Measurements from ENCODE around the gene KLHL33. TPM values are rescaled to one million over a fixed set of nuclear protein-coding genes. Genes with fewer than 3 reads are reported as not detected.

Gene KLHL33
- total RNA-seq, 1 donor from 2014 or later = 0.77 TPM

GRCh38 chr14:20418501-20418909 lies 17.5 kb downstream of the KLHL33 start:
- intact Hi-C loops (cut with micrococcal nuclease) = loop anchor here (10.0 kb wide), 1 partner anchor 186 kb away; no protein-coding TSS in a partner anchor
- ATAC-seq (no peak), DNase-seq (no peak)

GRCh38 chr14:20417250-20418186 lies 18.4 kb downstream of the KLHL33 start:
- intact Hi-C loops (cut with micrococcal nuclease) = loop anchor here (10.0 kb wide), 1 partner anchor 187 kb away; no protein-coding TSS in a partner anchor
- DNase-seq (no peak), ATAC-seq (no peak)

- no peak for ATAC-seq
- intact Hi-C loops (cut with micrococcal nuclease) = loop anchor here (10.0 kb wide), 1 partner anchor 189 kb away; no protein-coding TSS in a partner anchor
- no peak for DNase-seq
These were observed 19.7 kb downstream of the KLHL33 start for GRCh38 chr14:20416223-20416622.

GRCh38 chr14:20415782-20416206 lies 20.2 kb downstream of the KLHL33 start:
- ATAC-seq (no peak), DNase-seq (no peak)
- intact Hi-C loops (cut with micrococcal nuclease) = loop anchor here (10.0 kb wide), 1 partner anchor 189 kb away; no protein-coding TSS in a partner anchor

GRCh38 chr14:20413744-20414082 lies 22.3 kb downstream of the KLHL33 start:
- no peak for DNase-seq
- ATAC-seq = peak; percentile 34
- intact Hi-C loops (cut with micrococcal nuclease) = loop anchor here (10.0 kb wide), 1 partner anchor 191 kb away; no protein-coding TSS in a partner anchor

- peak; percentile 93 for DNase-seq
- ATAC-seq = peak; percentile 98
- intact Hi-C loops (cut with micrococcal nuclease) = loop anchor here (10.0 kb wide), 1 partner anchor 192 kb away; no protein-coding TSS in a partner anchor
These were observed 22.9 kb downstream of the KLHL33 start, which contains the start of gene TEP1 for GRCh38 chr14:20412876-20413743. TSS of gene TEP1 (minus strand) at chr14:20413501. CDS start at chr14:20408439, 5,062 bp downstream.

- peak; percentile 9 for ATAC-seq
- intact Hi-C loops (cut with micrococcal nuclease) = loop anchor here (10.0 kb wide), 1 partner anchor 192 kb away; no protein-coding TSS in a partner anchor
These were observed 23.6 kb downstream of the KLHL33 start for GRCh38 chr14:20412411-20412810.

GRCh38 chr14:20409226-20409625 lies 26.7 kb downstream of the KLHL33 start:
- ATAC-seq (no peak), DNase-seq (no peak)
- intact Hi-C loops (cut with micrococcal nuclease) = no loop called here

More at GRCh38 chr14:20412411-20412810, 23.6 kb downstream of the KLHL33 start:
- no peak for DNase-seq

- intact Hi-C loops (cut with micrococcal nuclease) = no loop called here
- ATAC-seq (no peak), DNase-seq (no peak)
These were observed 32.4 kb downstream of the KLHL33 start for GRCh38 chr14:20403521-20403920.

- no peak for ATAC-seq
- intact Hi-C loops (cut with micrococcal nuclease) = no loop called here
These were observed 34.9 kb downstream of the KLHL33 start for GRCh38 chr14:20400965-20401593.

GRCh38 chr14:20400589-20400964 lies 35.4 kb downstream of the KLHL33 start:
- ATAC-seq (no peak), DNase-seq (no peak)
- intact Hi-C loops (cut with micrococcal nuclease) = no loop called here

More at GRCh38 chr14:20400965-20401593, 34.9 kb downstream of the KLHL33 start:
- DNase-seq = no peak

- ATAC-seq (no peak), DNase-seq (no peak)
- intact Hi-C loops (cut with micrococcal nuclease) = no loop called here
These were observed 38.5 kb downstream of the KLHL33 start for GRCh38 chr14:20397511-20397910.

- intact Hi-C loops (cut with micrococcal nuclease) = no loop called here
- DNase-seq (no peak), ATAC-seq (no peak)
These were observed 44.5 kb downstream of the KLHL33 start for GRCh38 chr14:20391505-20391904.

- DNase-seq (no peak), ATAC-seq (no peak)
- intact Hi-C loops (cut with micrococcal nuclease) = no loop called here
These were observed 47.8 kb downstream of the KLHL33 start for GRCh38 chr14:20388159-20388558.

GRCh38 chr14:20387576-20387975 lies 48.4 kb downstream of the KLHL33 start:
- intact Hi-C loops (cut with micrococcal nuclease) = no loop called here
- DNase-seq (no peak), ATAC-seq (no peak)

GRCh38 chr14:20386276-20386855 lies 49.6 kb downstream of the KLHL33 start:
- ATAC-seq = no peak
- DNase-seq = no peak
- intact Hi-C loops (cut with micrococcal nuclease) = no loop called here

- no peak for DNase-seq
- ATAC-seq = no peak
- intact Hi-C loops (cut with micrococcal nuclease) = no loop called here
These were observed 51.1 kb downstream of the KLHL33 start for GRCh38 chr14:20384886-20385285.

GRCh38 chr14:20384321-20384720 lies 51.6 kb downstream of the KLHL33 start:
- intact Hi-C loops (cut with micrococcal nuclease) = no loop called here
- ATAC-seq (no peak), DNase-seq (no peak)

- intact Hi-C loops (cut with micrococcal nuclease) = no loop called here
- no peak for DNase-seq
- no peak for ATAC-seq
These were observed 52.3 kb downstream of the KLHL33 start for GRCh38 chr14:20383636-20384035.

All from left ventricle myocardium superior (tissue), 1 donor.